Astrocyte (in vitro differentiated cells and primary cell): ENCODE measurements around the gene ZNF691. TPM values are rescaled to one million over a fixed set of nuclear protein-coding genes. Genes with fewer than 3 reads are reported as not detected.

Source experiments
- DNase-seq: peaks from one replicate; pipeline ENCODE4 v3.0.0-alpha.2; 2010; ENCODE audit warnings: low read depth
- FAIRE-seq: peaks from 2 replicates; lab custom pipeline; 2011; peaks lifted over from hg19 to GRCh38; lab: Jason Lieb, UNC
- H2AFZ ChIP-seq: 2 replicates; pipeline ENCODE4 v1.6.0; 2012; ENCODE audit warnings: low read depth, low read length, inconsistent platforms
- H3K27ac ChIP-seq: 2 replicates; pipeline ENCODE4 v1.5.1; 2011; ENCODE audit warnings: low read depth, low read length, inconsistent platforms
- H3K27me3 ChIP-seq: 2 replicates; pipeline ENCODE4 v1.6.0; 2011; ENCODE audit warnings: low read length, inconsistent platforms; ENCODE audit not compliant: insufficient read depth
- H3K36me3 ChIP-seq: 2 replicates; pipeline ENCODE4 v1.5.1; 2011; ENCODE audit warnings: low read length, inconsistent platforms; ENCODE audit not compliant: insufficient read depth
- H3K4me1 ChIP-seq: 2 replicates; pipeline ENCODE4 v1.5.1; 2011; ENCODE audit warnings: low read length, inconsistent platforms; ENCODE audit not compliant: insufficient read depth
- H3K4me2 ChIP-seq: 2 replicates; pipeline ENCODE4 v1.6.0; 2012; ENCODE audit warnings: low read length, inconsistent platforms
- H3K4me3 ChIP-seq: 2 replicates; pipeline ENCODE4 v1.5.1; 2011; ENCODE audit warnings: low read depth, mild to moderate bottlenecking, low read length, inconsistent platforms; ENCODE audit not compliant: insufficient read depth
- H3K79me2 ChIP-seq: 2 replicates; pipeline ENCODE4 v1.6.0; 2012; ENCODE audit warnings: mild to moderate bottlenecking, low read length, inconsistent platforms; ENCODE audit not compliant: insufficient read depth
- H3K9ac ChIP-seq: 2 replicates; pipeline ENCODE4 v1.6.0; 2012; ENCODE audit warnings: mild to moderate bottlenecking, low read length, inconsistent platforms
- H3K9me3 ChIP-seq: 2 replicates; pipeline ENCODE4 v1.5.1; 2012; ENCODE audit warnings: low read depth, mild to moderate bottlenecking, low read length, inconsistent platforms; ENCODE audit not compliant: insufficient read depth
- H4K20me1 ChIP-seq: 2 replicates; pipeline ENCODE4 v1.6.0; 2012; ENCODE audit warnings: low read length, inconsistent platforms; ENCODE audit not compliant: insufficient read depth
- H3K27ac Mint-ChIP-seq: one replicate; pipeline ENCODE4 v1.8.0; 2021; ENCODE audit warnings: mild to moderate bottlenecking, mixed read lengths; ENCODE audit not compliant: unreplicated experiment
- H3K27me3 Mint-ChIP-seq: one replicate; pipeline ENCODE4 v1.8.0; 2021; ENCODE audit warnings: low read depth, mixed read lengths; ENCODE audit not compliant: unreplicated experiment
- H3K36me3 Mint-ChIP-seq: one replicate; pipeline ENCODE4 v1.8.0; 2021; ENCODE audit warnings: low read depth, mixed read lengths; ENCODE audit not compliant: unreplicated experiment
- H3K4me1 Mint-ChIP-seq: one replicate; pipeline ENCODE4 v1.8.0; 2021; ENCODE audit warnings: low read depth, mixed read lengths; ENCODE audit not compliant: unreplicated experiment
- H3K4me3 Mint-ChIP-seq: one replicate; pipeline ENCODE4 v1.8.0; 2021; ENCODE audit warnings: mild to moderate bottlenecking, moderate library complexity, mixed read lengths; ENCODE audit not compliant: unreplicated experiment
- H3K9me3 Mint-ChIP-seq: one replicate; pipeline ENCODE4 v1.8.0; 2021; ENCODE audit warnings: mild to moderate bottlenecking, mixed read lengths; ENCODE audit not compliant: unreplicated experiment
- EZH2 ChIP-seq: IDR thresholded peaks from 2 replicates; pipeline ENCODE4 v1.6.1; 2012; ENCODE audit warnings: mild to moderate bottlenecking, low read length, inconsistent platforms; ENCODE audit not compliant: insufficient read depth
- total RNA-seq: library from RNA; stranded (reverse); gene quantifications from 2 replicates; pipeline ENCODE4 v1.2.1, GENCODE V29; 2021
- TF ChIP-seq, protein P1 (sequence below): IDR thresholded peaks from 2 replicates; pipeline ENCODE4 v1.5.1; 2011; ENCODE audit warnings: low read depth, mild to moderate bottlenecking, inconsistent platforms, low read length, moderate library complexity; ENCODE audit not compliant: insufficient read depth

ZNF691 gene
- total RNA-seq, 1 donor from 2014 or later, result 5.8 TPM

DNA sequence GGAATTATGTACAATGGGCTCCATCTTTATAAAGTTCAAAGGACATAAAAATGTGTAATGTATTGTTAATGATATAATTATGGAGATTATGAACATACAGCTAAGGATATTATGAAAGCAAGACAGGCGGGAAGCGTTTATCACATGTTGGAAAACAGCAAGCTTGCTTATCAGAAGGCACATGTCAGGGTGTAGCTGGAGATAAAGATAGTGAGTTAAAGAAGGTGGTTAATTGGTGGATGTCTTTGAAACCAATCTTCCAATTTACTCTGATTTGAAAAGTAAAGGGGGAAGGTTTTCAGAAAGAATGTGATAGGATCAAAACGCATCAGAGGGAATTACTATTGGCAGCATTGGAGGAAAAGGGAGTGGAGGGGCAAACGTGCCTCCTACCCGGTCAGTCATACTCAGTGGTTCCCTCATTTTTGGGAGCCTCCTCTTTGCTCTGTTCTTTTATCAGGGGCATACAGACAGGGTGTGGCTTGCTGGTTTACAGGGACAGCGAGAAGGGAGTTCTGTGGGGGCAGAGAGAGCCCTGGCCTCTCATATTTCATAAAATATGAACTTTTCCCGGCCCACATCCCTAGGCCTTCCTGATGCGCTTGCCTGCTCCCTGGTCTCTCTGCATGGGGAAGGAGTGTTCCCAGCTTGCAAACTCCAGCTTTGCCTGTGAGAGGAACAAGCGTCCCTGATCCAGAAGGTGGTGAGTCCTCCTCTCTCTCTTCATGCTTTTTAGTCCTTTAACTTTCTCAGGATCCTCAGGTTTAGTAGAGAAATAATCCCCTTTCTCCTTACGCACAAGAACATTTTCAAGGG lies 21.2 kb upstream of the ZNF691 start:
- no peak overlapping the region for H3K27ac Mint-ChIP-seq
- Histone ChIP-seq H3K9ac (no peak overlapping the region), H3K36me3 (peaks cover 4% of the 10 kb centered on the region), H3K4me1 (no peaks in the 10 kb centered on the region), H3K79me2 (no peaks in the 10 kb centered on the region), H3K27me3 (no peaks in the 10 kb centered on the region), H3K9me3 (no peaks in the 10 kb centered on the region), H3K27ac (no peak overlapping the region), H4K20me1 (no peaks in the 10 kb centered on the region), H2AFZ (no peak overlapping the region), H3K4me3 (no peak overlapping the region), H3K4me2 (no peak overlapping the region)
- FAIRE-seq (no peak), DNase-seq (no peak)
- H3K9me3 Mint-ChIP-seq, result no peaks in the 10 kb centered on the region
- no peaks in the 10 kb centered on the region for H3K27me3 Mint-ChIP-seq
- TF ChIP-seq, protein P1, sequence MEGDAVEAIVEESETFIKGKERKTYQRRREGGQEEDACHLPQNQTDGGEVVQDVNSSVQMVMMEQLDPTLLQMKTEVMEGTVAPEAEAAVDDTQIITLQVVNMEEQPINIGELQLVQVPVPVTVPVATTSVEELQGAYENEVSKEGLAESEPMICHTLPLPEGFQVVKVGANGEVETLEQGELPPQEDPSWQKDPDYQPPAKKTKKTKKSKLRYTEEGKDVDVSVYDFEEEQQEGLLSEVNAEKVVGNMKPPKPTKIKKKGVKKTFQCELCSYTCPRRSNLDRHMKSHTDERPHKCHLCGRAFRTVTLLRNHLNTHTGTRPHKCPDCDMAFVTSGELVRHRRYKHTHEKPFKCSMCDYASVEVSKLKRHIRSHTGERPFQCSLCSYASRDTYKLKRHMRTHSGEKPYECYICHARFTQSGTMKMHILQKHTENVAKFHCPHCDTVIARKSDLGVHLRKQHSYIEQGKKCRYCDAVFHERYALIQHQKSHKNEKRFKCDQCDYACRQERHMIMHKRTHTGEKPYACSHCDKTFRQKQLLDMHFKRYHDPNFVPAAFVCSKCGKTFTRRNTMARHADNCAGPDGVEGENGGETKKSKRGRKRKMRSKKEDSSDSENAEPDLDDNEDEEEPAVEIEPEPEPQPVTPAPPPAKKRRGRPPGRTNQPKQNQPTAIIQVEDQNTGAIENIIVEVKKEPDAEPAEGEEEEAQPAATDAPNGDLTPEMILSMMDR, result no peak
- no peak for TF ChIP-seq EZH2
- no peak overlapping the region for H3K4me3 Mint-ChIP-seq
- H3K4me1 Mint-ChIP-seq, result peaks cover 5% of the 10 kb centered on the region
- H3K36me3 Mint-ChIP-seq, result peaks cover 6% of the 10 kb centered on the region

- DNase-seq (no peak), FAIRE-seq (no peak)
- Histone ChIP-seq H3K4me1 (no peaks in the 10 kb centered on the region), H3K4me2 (no peak overlapping the region), H3K9me3 (no peaks in the 10 kb centered on the region), H2AFZ (no peak overlapping the region), H4K20me1 (no peaks in the 10 kb centered on the region), H3K36me3 (peaks cover 4% of the 10 kb centered on the region), H3K27ac (no peak overlapping the region), H3K4me3 (no peak overlapping the region), H3K79me2 (no peaks in the 10 kb centered on the region), H3K9ac (no peak overlapping the region), H3K27me3 (no peaks in the 10 kb centered on the region)
- Mint-ChIP-seq H3K4me3 (no peak overlapping the region), H3K27me3 (peaks cover 4% of the 10 kb centered on the region), H3K4me1 (no peaks in the 10 kb centered on the region), H3K36me3 (peaks cover 14% of the 10 kb centered on the region), H3K27ac (no peak overlapping the region), H3K9me3 (no peaks in the 10 kb centered on the region)
- no peak for TF ChIP-seq EZH2
- TF ChIP-seq, protein P1, result no peak
These were observed 15.8 kb upstream of the ZNF691 start for GRCh38 chr1:42830631-42831030.

GRCh38 chr1:42831273-42831672 lies 15.1 kb upstream of the ZNF691 start:
- H3K4me1 ChIP-seq, result no peaks in the 10 kb centered on the region
- Mint-ChIP-seq H3K36me3 (peaks cover 18% of the 10 kb centered on the region), H3K27ac (no peak overlapping the region), H3K4me3 (no peak overlapping the region), H3K9me3 (no peaks in the 10 kb centered on the region), H3K27me3 (peaks cover 6% of the 10 kb centered on the region), H3K4me1 (no peaks in the 10 kb centered on the region)
- H3K4me2 ChIP-seq, result no peak overlapping the region
- H2AFZ ChIP-seq, result no peak overlapping the region
- H4K20me1 ChIP-seq, result no peaks in the 10 kb centered on the region
- peaks cover 4% of the 10 kb centered on the region for H3K36me3 ChIP-seq
- DNase-seq (no peak), FAIRE-seq (no peak)
- TF ChIP-seq, protein P1, result no peak
- TF ChIP-seq EZH2, result no peak
- H3K79me2 ChIP-seq, result no peaks in the 10 kb centered on the region
- no peaks in the 10 kb centered on the region for H3K27me3 ChIP-seq
- no peak overlapping the region for H3K27ac ChIP-seq
- H3K9ac ChIP-seq, result no peak overlapping the region
- no peak overlapping the region for H3K4me3 ChIP-seq
- no peaks in the 10 kb centered on the region for H3K9me3 ChIP-seq
